ENCODE data around the gene EXOC3. TPM values are rescaled to one million over a fixed set of nuclear protein-coding genes. Genes with fewer than 3 reads are reported as not detected.

The EXOC3 gene
- total and polyA plus RNA-seq, 2 of the 4 experiments (the other 2 are of a cell fraction): 35.1 to 47.5 TPM

DNA sequence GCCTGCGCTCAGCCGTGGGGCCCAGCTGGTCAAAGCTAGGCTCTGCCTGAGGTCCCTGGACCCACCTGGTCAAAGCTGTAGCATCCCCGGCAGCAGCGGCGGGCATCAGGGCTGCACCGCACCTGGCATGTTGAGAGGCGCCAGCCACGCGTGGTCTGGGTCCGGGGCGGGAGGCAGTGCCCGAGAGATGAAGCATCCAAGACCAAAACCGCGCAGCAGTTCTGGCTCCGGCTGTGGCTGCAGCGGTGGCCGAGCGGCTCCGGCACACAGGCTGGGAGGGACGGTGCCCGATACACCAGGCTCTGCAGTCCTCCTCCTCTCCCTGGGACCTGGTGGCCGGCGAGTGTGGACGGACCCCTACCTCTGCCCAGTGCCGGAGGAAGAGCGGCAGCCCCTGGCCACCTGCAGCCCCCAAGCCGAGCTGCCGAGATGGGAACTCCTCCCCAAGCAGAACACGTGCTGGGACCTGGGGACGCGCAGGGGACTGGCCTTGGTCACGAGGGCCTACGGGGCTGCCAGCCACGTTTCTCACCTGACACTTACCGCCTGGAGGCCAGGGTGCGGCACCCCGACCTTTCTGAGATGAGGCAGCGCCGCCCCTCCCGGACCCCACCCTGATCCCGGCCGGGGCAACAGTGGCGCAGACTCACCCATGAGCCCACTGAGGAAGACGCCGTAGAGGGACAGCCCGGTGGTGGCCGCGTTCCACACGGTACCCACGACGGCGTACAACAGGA lies 48.3 kb downstream of the EXOC3 start:
- Histone ChIP-seq H2AFZ (replicated peaks; ENCODE audit: low read length, poor library complexity) (no peak overlapping the region), H4K20me1 (ENCODE audit: insufficient read depth, low read length) (no peaks in the 10 kb centered on the region), H2BK120ac (ENCODE audit: low read depth, low read length) (no peak overlapping the region), H3K9ac (ENCODE audit: low read depth, low read length) (no peak overlapping the region), H2BK5ac (ENCODE audit: low read depth, low read length, poor library complexity, severe bottlenecking) (no peak overlapping the region), H3K9me3 (ENCODE audit: control insufficient read depth, insufficient read depth, low read length) (no peaks in the 10 kb centered on the region), H3K4me3 (ENCODE audit: insufficient read depth, low read depth, low read length) (no peak overlapping the region), H2AK9ac (replicated peaks; ENCODE audit: low read depth, low read length, poor library complexity) (no peak overlapping the region), H3K4me2 (ENCODE audit: low read depth, low read length) (no peak overlapping the region), H3K79me1 (ENCODE audit: low read depth in 1 of 2, low read length in 2 of 2) (no peaks in the 10 kb centered on the region), H3K36me3 (ENCODE audit: control insufficient read depth, insufficient read depth, low read length) (no peaks in the 10 kb centered on the region), H3K18ac (ENCODE audit: low read depth, low read length) (no peak overlapping the region), H4K8ac (ENCODE audit: low read depth in 2 of 2, low read length in 2 of 2) (no peak overlapping the region), H2AK5ac (ENCODE audit: low read depth, low read length) (no peak overlapping the region), H3K27me3 (ENCODE audit: control insufficient read depth, insufficient read depth, low read length) (peaks cover 30% of the 10 kb centered on the region), H2BK20ac (ENCODE audit: low read depth, low read length) (no peak overlapping the region), H4K5ac (ENCODE audit: low read depth, low read length) (no peak overlapping the region), H3K27ac (ENCODE audit: insufficient read depth, low read length) (no peak overlapping the region), H3K4me1 (ENCODE audit: control insufficient read depth, insufficient read depth, low read length) (no peaks in the 10 kb centered on the region), H2BK15ac (ENCODE audit: low read depth, low read length) (no peak overlapping the region), H3K56ac (ENCODE audit: extremely low read depth, insufficient read depth, low read length) (no peak overlapping the region), H3K9me1 (ENCODE audit: insufficient read depth, low read length) (no peaks in the 10 kb centered on the region), H4K91ac (ENCODE audit: insufficient read depth, low read depth, low read length) (no peak overlapping the region), H3K14ac (replicated peaks; ENCODE audit: low read depth, low read length) (no peak overlapping the region), H3K4ac (ENCODE audit: low read depth, low read length) (no peak overlapping the region), H3K23ac (ENCODE audit: low read depth, low read length) (no peak overlapping the region)
- ATAC-seq (ENCODE audit: low read depth) (no peak), DNase-seq (no peak)
- WGBS, 2 experiments (ENCODE audit: extremely low coverage in 2 of 2, insufficient read length in 1 of 2): 86% methylated on average over 26 of the region's 52 CpGs; no CpG with 5 or more reads in 1 of the 2 experiments
- TF ChIP-seq NFE2L2 (IDR thresholded peaks at IDR 0.05; ENCODE audit: low read depth, low read length): no peak
- POLR2A ChIA-PET (ENCODE audit: unreplicated experiment): no interaction called here
- intact Hi-C loops (cut with micrococcal nuclease) (no loop called here), in situ Hi-C loops (cut with MboI; ENCODE audit: low sequenced_read_pairs) (no loop called here), dilution Hi-C loops (cut with HindIII; ENCODE audit: low sequenced_read_pairs, unreplicated experiment) (no loop called here)
- CTCF ChIA-PET: no interaction called here
- BruUV-seq (replicated peaks): no TSS peak
